Peyer's patch (tissue), 4 donors: ENCODE data around the gene BHLHE23.

Source experiments
- CTCF ChIP-seq, 6 experiments: fragments of 450-650 bp in 4 of 6; fragments of 200-600 bp in 2 of 6; sonication (generic) in 1 of 6; IDR thresholded peaks; one replicate each; pipeline ENCODE4 v1.5.1; 2017 to 2019; ENCODE audit warnings: antibody characterized with exemption in 6 of 6, mild to moderate bottlenecking in 3 of 6, moderate library complexity in 1 of 6
- POLR2A ChIP-seq, 2 donors: fragments of 450-650 bp; IDR thresholded peaks; one replicate each; pipeline ENCODE4 v1.5.1; 2017; ENCODE audit warnings: antibody characterized with exemption in 2 of 2, mild to moderate bottlenecking in 2 of 2, moderate library complexity in 2 of 2

GRCh38 chr20:63007646-63008488 lies 1.1 kb upstream of the BHLHE23 start:
- TF ChIP-seq CTCF (IDR thresholded peaks at IDR 0.05) (no peak), POLR2A (IDR thresholded peaks at IDR 0.05) (no peak)
